Lung (tissue), 12 donors: ENCODE data around the gene ELF1. TPM values are rescaled to one million over a fixed set of nuclear protein-coding genes. Genes with fewer than 3 reads are reported as not detected.
"Not testable (repeated sequence)": the region's sequence is repeated elsewhere in the genome, so short reads cannot be mapped to it uniquely, and the experiment has no call there.

ENCODE experiments used
- ATAC-seq: fragments of 200-7000 bp; cut with Tn5 transposase; one replicate; pipeline ENCODE4 v1.9.1; 2020; ENCODE audit warnings: moderate number of reproducible peaks; ENCODE audit not compliant: insufficient read depth, low FRiP score
- DNase-seq, 3 donors: peaks; one replicate each; pipeline ENCODE4 v3.0.0-alpha.2; 2013 to 2017
- H3K27ac ChIP-seq, 2 donors: one replicate each; pipeline ENCODE4 v1.5.1; 2013; ENCODE audit warnings: mild to moderate bottlenecking in 2 of 2, moderate library complexity in 2 of 2, control low read depth in 1 of 2, inconsistent platforms in 1 of 2, low read depth in 1 of 2, low read length in 1 of 2
- H3K27me3 ChIP-seq, 3 donors: one replicate each; pipeline ENCODE4 v1.5.1; 2013; ENCODE audit warnings: low read length in 2 of 3; ENCODE audit not compliant: control insufficient read depth in 3 of 3, insufficient read depth in 3 of 3
- H3K36me3 ChIP-seq, 4 donors: one replicate each; pipeline ENCODE4 v1.5.1; 2013; ENCODE audit warnings: low read length in 4 of 4, mild to moderate bottlenecking in 1 of 4, moderate library complexity in 1 of 4; ENCODE audit not compliant: control insufficient read depth in 4 of 4, insufficient read depth in 4 of 4
- H3K4me1 ChIP-seq, 5 donors: one replicate each; pipeline ENCODE4 v1.5.1; 2013; ENCODE audit warnings: low read length in 5 of 5, mild to moderate bottlenecking in 2 of 5, moderate library complexity in 1 of 5; ENCODE audit not compliant: control insufficient read depth in 5 of 5, insufficient read depth in 5 of 5
- H3K4me3 ChIP-seq: one replicate; pipeline ENCODE4 v1.5.1; 2013; ENCODE audit warnings: mild to moderate bottlenecking, control low read depth, moderate library complexity
- H3K9ac ChIP-seq, 2 donors: one replicate each; pipeline ENCODE4 v1.5.1; 2013; ENCODE audit warnings: low read length in 2 of 2, control low read depth in 1 of 2; ENCODE audit not compliant: insufficient read depth in 1 of 2
- H3K9me3 ChIP-seq, 4 donors: one replicate each; pipeline ENCODE4 v1.5.1; 2013; ENCODE audit warnings: low read length in 3 of 4, mild to moderate bottlenecking in 1 of 4, moderate library complexity in 1 of 4; ENCODE audit not compliant: control insufficient read depth in 4 of 4, insufficient read depth in 3 of 4
- WGBS, 2 donors: extraction: QIAGEN DNeasy Blood & Tissue Kit; methylation state at CpG; one replicate each; pipeline ENCODE4 v1.1.7; 2013; 5-methylcytosine and 5-hydroxymethylcytosine counted together
- polyA plus RNA-seq, 2 donors: library from polyadenylated mRNA; stranded (reverse); fragments of 200-250 nt; gene quantifications; one replicate each; pipeline ENCODE4 v1.2.1, GENCODE V29; 2013
- total RNA-seq, 2 donors: library from RNA; depleted of rRNA in 1 of 2; stranded (reverse); fragments of >200 nt in 1 of 2; gene quantifications; one replicate each; pipeline ENCODE4 v1.2.1, GENCODE V29; 2014 to 2021
- TF ChIP-seq, protein P1 (sequence below): IDR thresholded peaks from 2 replicates; pipeline ENCODE4 v1.5.1; 2012; ENCODE audit warnings: mild to moderate bottlenecking; ENCODE audit errors: control extremely low read depth, extremely low read depth
- donor health status: control.
- donor health status: control.
- donor health status: Bipolar disorder and iron deficiency.
- donor health status: healthy.
- donor health status: DM: yes; HTN: yes; CAD: no.

ELF1 gene
- total and polyA plus RNA-seq, 4 donors: 10.8 to 107 (median 63.6) TPM

DNA sequence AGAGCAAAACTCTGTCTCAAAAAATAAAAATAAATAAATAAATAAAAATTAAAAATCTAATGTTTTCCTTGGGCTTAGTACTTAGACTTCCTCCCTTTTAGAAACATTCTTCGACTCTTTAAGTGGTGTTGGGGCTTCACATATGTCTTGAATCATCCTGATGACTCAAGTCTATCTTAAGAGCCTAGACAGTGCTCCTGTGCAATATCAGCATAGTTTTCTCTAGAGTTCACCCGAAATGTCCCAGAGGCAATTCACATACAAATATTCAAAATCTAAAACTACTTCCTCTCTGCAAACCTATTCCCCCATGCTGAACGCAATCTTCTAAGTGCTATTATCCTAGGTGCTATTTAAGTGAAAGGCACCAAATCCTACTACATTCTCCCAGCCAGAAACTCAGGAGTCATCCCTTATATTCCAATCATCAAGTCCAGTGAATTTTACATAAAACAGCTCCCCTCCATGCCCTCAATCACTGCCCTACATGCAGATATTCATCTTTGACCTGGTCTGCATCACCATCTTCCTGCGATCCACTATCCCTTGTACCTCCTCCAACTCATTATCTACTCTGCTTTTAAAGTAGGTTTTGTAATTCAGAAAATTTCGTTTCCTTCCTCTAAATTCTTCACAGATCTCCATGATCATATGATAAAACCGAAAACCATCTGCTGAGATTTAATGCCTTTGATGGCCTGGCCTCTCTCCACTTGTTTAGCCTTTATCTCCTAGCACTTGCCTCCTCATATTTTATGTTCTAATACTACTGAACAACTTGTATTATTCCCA lies 102.7 kb downstream of the ELF1 start:
- TF ChIP-seq, protein P1, sequence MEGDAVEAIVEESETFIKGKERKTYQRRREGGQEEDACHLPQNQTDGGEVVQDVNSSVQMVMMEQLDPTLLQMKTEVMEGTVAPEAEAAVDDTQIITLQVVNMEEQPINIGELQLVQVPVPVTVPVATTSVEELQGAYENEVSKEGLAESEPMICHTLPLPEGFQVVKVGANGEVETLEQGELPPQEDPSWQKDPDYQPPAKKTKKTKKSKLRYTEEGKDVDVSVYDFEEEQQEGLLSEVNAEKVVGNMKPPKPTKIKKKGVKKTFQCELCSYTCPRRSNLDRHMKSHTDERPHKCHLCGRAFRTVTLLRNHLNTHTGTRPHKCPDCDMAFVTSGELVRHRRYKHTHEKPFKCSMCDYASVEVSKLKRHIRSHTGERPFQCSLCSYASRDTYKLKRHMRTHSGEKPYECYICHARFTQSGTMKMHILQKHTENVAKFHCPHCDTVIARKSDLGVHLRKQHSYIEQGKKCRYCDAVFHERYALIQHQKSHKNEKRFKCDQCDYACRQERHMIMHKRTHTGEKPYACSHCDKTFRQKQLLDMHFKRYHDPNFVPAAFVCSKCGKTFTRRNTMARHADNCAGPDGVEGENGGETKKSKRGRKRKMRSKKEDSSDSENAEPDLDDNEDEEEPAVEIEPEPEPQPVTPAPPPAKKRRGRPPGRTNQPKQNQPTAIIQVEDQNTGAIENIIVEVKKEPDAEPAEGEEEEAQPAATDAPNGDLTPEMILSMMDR: no peak
- no peak overlapping the region for H3K9ac ChIP-seq
- H3K9me3 ChIP-seq: no peaks in the 10 kb centered on the region
- ATAC-seq: no peak
- DNase-seq: no peak
- no peak overlapping the region for H3K27ac ChIP-seq
- H3K4me3 ChIP-seq: no peak overlapping the region
- H3K4me1 ChIP-seq: peaks cover 0 to 12% (median 2%) of the 10 kb centered on the region in 5 donors
- no peaks in the 10 kb centered on the region for H3K27me3 ChIP-seq
- H3K36me3 ChIP-seq: no peaks in the 10 kb centered on the region
- 84 to 86% methylated on average over 6 of the region's 6 CpGs for WGBS, 2 donors

DNA sequence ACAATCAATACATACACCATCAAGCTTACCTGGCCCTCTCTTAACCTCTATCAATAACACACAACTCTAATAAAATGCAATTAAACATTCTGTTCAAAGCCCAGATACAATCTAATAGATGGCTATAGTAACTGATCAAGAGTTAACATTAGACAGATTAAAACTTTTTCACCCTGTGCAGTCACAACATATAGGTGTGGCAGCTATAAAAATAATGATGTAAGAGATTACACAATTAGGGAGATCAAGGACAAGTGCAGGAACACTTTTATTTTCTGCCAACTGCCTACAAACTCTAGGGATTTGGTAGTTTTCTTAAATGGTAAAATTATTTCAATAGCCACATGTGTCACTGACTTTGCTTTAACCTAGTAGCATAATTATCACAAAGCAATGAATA lies 104.3 kb downstream of the ELF1 start:
- ATAC-seq, DNase-seq, H3K9ac ChIP-seq, H3K4me1 ChIP-seq, H3K4me3 ChIP-seq, H3K27me3 ChIP-seq, H3K9me3 ChIP-seq, H3K27ac ChIP-seq, H3K36me3 ChIP-seq: not testable (repeated sequence)

DNA sequence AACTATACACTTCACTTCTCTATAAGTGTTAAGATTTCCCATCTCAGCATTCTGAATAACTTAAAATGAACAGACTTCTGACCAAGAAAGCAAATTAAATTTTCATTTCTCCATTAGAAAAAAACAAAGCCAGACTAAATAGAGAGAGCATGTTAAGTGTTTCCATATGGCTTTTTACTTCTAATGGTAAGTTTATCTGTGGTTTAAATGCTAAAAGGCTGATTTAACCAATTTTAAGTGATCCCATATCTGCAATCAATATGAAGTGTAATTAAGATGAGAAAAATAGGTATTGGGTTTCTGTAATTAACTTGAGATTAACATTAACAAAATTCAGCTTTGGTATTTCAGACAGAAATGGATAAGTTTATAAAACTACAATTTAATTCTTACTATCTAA lies 107.8 kb downstream of the ELF1 start:
- no peaks in the 10 kb centered on the region for H3K9me3 ChIP-seq
- DNase-seq (no peak), ATAC-seq (no peak)
- H3K4me3 ChIP-seq: no peak overlapping the region
- no peak overlapping the region for H3K9ac ChIP-seq
- no peak overlapping the region for H3K27ac ChIP-seq
- TF ChIP-seq, protein P1: no peak
- no peaks in the 10 kb centered on the region for H3K27me3 ChIP-seq
- peaks cover 0 to 2% (median 0%) of the 10 kb centered on the region in 5 donors for H3K4me1 ChIP-seq
- H3K36me3 ChIP-seq: peaks cover 0 to 1% (median 0%) of the 10 kb centered on the region in 4 donors

DNA sequence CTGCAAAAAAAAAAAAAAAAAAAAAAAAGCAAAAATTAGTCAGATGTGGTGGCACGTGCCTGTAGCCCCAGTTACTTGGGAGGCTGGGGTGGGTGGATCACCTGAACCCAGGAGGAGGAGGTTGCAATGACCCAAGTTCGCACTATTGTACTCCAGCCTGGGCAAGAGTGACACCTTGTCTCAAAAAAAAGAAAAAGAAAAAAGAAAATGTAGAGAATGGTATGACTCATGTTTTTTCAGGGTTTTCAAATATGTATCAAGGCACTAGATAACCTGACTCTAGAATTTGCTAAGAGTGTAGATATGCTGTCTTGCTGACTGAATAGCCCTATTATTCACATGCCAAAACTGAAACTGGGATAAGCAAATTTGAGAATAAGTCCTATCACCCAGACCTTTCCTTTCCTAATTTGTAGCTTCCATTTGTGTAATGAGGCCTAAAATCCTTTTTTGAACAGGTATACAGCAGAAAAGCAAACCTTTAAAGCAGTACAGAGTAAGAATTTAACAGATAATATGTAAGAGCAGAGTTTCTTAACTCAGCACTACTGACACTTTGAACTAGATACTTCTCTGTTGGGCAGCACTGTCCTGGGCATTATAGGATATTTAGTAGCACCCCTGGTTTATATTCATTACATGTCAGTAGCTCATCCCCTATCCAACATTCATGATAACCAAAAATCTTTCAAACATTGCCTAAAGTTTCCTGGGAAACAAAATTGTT lies 108.6 kb downstream of the ELF1 start:
- Histone ChIP-seq H3K36me3 (peaks cover 0 to 1% (median 0%) of the 10 kb centered on the region in 4 donors), H3K4me3 (no peak overlapping the region), H3K4me1 (no peaks in the 10 kb centered on the region), H3K27me3 (no peaks in the 10 kb centered on the region), H3K9me3 (no peaks in the 10 kb centered on the region), H3K27ac (no peak overlapping the region), H3K9ac (no peak overlapping the region)
- WGBS, 2 donors: 92 to 96% methylated on average over 2 of the region's 2 CpGs
- no peak for ATAC-seq
- TF ChIP-seq, protein P1: no peak
- DNase-seq: no peak

DNA sequence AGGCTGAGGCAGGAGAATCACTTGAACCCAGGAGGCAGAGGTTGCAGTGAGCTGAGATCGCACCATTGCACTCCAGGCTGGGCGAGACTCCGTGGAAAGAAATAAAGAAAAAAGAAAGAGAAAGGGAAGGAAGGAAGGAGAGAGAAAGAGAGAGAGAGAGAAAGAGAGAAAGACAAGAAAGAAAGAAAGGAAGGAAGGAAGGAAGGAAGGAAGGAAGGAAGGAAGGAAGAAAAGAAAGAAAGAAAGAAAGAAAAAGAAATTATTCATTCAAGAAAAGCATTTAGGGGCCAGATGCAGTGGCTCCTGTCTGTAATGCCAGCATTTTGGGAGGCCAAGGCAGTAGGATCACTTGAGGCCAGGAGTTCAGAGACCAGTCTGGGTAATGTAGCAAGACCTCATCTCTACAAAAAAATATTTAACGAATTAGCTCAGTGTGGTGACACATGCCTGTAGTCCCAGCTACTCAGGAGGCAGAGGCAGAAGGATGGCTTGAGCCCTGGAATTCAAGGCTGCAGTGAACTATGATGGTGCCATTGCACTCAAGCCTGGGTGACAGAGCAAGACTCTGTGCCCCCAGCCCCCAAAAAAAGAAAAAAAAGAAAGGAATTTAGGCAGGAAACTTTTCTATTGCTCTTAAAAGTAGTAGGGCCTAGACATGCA lies 109.4 kb downstream of the ELF1 start:
- H3K9ac ChIP-seq, H3K27me3 ChIP-seq, H3K27ac ChIP-seq, H3K9me3 ChIP-seq, H3K4me3 ChIP-seq, DNase-seq, ATAC-seq, H3K36me3 ChIP-seq, H3K4me1 ChIP-seq: not testable (repeated sequence)
- WGBS, 2 donors: 94 to 99% methylated on average over 4 of the region's 4 CpGs
